ENCODE measurements around the gene ETS2.

ETS2 gene

GRCh38 chr21:38784458-38785266 is 21.1 kb upstream of the ETS2 start:
- Histone ChIP-seq H3K4me2 (ENCODE audit: low read depth, low read length) (no peak overlapping the region), H3F3A (ENCODE audit: insufficient read depth, low read length) (no peaks in the 10 kb centered on the region), H2AFZ (ENCODE audit: low read length) (no peak overlapping the region), H3K79me2 (ENCODE audit: low read length) (no peaks in the 10 kb centered on the region), H3K9ac (ENCODE audit: low read length) (no peak overlapping the region), H3K27ac (ENCODE audit: low read length) (no peak overlapping the region), H3K36me3 (replicated peaks; ENCODE audit: insufficient read depth, low read length) (no peaks in the 10 kb centered on the region), H3K4me1 (ENCODE audit: low read length) (peaks cover 6% of the 10 kb centered on the region; the same call in 1 of the 2 replicates), H3K4me3 (ENCODE audit: low read length) (no peak overlapping the region), H3K9me3 (replicated peaks; ENCODE audit: insufficient read depth, low read length) (no peaks in the 10 kb centered on the region), H3K9me2 (replicated peaks; ENCODE audit: insufficient read depth, low read length) (no peaks in the 10 kb centered on the region), H3K27me3 (replicated peaks; ENCODE audit: insufficient read depth, low read length) (peaks cover 38% of the 10 kb centered on the region), H4K20me1 (ENCODE audit: insufficient read depth, low read length) (no peaks in the 10 kb centered on the region)
- no peak for DNase-seq
- TF ChIP-seq CTCF (IDR thresholded peaks at IDR 0.05; ENCODE audit: low read length) (no peak), EZH2phosphoT487 (IDR thresholded peaks at IDR 0.05; ENCODE audit: low read length) (no peak), EZH2 (optimal IDR thresholded peaks at IDR 0.05; ENCODE audit: low read depth, low read length) (no peak)

- no peak overlapping the region for H3K9ac ChIP-seq (ENCODE audit: low read length)
- no peak overlapping the region for H3K4me2 ChIP-seq (ENCODE audit: low read depth, low read length)
- no peaks in the 10 kb centered on the region for H3K9me3 ChIP-seq (replicated peaks; ENCODE audit: insufficient read depth, low read length)
- no peaks in the 10 kb centered on the region for H3K36me3 ChIP-seq (replicated peaks; ENCODE audit: insufficient read depth, low read length)
- TF ChIP-seq CTCF (IDR thresholded peaks at IDR 0.05; ENCODE audit: low read length) = no peak
- no peak for TF ChIP-seq EZH2phosphoT487 (IDR thresholded peaks at IDR 0.05; ENCODE audit: low read length)
- no peak for TF ChIP-seq EZH2 (optimal IDR thresholded peaks at IDR 0.05; ENCODE audit: low read depth, low read length)
- no peaks in the 10 kb centered on the region for H4K20me1 ChIP-seq (ENCODE audit: insufficient read depth, low read length)
- peaks cover 36% of the 10 kb centered on the region for H3K27me3 ChIP-seq (replicated peaks; ENCODE audit: insufficient read depth, low read length)
- no peaks in the 10 kb centered on the region for H3K79me2 ChIP-seq (ENCODE audit: low read length)
- no peaks in the 10 kb centered on the region for H3K9me2 ChIP-seq (replicated peaks; ENCODE audit: insufficient read depth, low read length)
- no peaks in the 10 kb centered on the region for H3F3A ChIP-seq (ENCODE audit: insufficient read depth, low read length)
- DNase-seq = no peak
- no peak overlapping the region for H3K4me3 ChIP-seq (ENCODE audit: low read length)
- peaks cover 6% of the 10 kb centered on the region; the same call in 1 of the 2 replicates for H3K4me1 ChIP-seq (ENCODE audit: low read length)
- H2AFZ ChIP-seq (ENCODE audit: low read length) = no peak overlapping the region
- H3K27ac ChIP-seq (ENCODE audit: low read length) = no peak overlapping the region
Measured at GRCh38 chr21:38785483-38785882, 20.2 kb upstream of the ETS2 start.

GRCh38 chr21:38787016-38787415 is 18.7 kb upstream of the ETS2 start:
- no peak overlapping the region for H3K4me2 ChIP-seq (ENCODE audit: low read depth, low read length)
- H3K27me3 ChIP-seq (replicated peaks; ENCODE audit: insufficient read depth, low read length) = peaks cover 42% of the 10 kb centered on the region
- DNase-seq = no peak
- H4K20me1 ChIP-seq (ENCODE audit: insufficient read depth, low read length) = no peaks in the 10 kb centered on the region
- no peaks in the 10 kb centered on the region for H3K79me2 ChIP-seq (ENCODE audit: low read length)
- TF ChIP-seq EZH2phosphoT487 (IDR thresholded peaks at IDR 0.05; ENCODE audit: low read length) = no peak
- TF ChIP-seq CTCF (IDR thresholded peaks at IDR 0.05; ENCODE audit: low read length) = no peak
- TF ChIP-seq EZH2 (optimal IDR thresholded peaks at IDR 0.05; ENCODE audit: low read depth, low read length) = no peak
- H3K9ac ChIP-seq (ENCODE audit: low read length) = no peak overlapping the region
- H3K4me1 ChIP-seq (ENCODE audit: low read length) = no peaks in the 10 kb centered on the region
- H3K4me3 ChIP-seq (ENCODE audit: low read length) = no peak overlapping the region
- H2AFZ ChIP-seq (ENCODE audit: low read length) = no peak overlapping the region
- H3K36me3 ChIP-seq (replicated peaks; ENCODE audit: insufficient read depth, low read length) = no peaks in the 10 kb centered on the region
- no peaks in the 10 kb centered on the region for H3F3A ChIP-seq (ENCODE audit: insufficient read depth, low read length)
- no peak overlapping the region for H3K27ac ChIP-seq (ENCODE audit: low read length)
- no peaks in the 10 kb centered on the region for H3K9me2 ChIP-seq (replicated peaks; ENCODE audit: insufficient read depth, low read length)
- H3K9me3 ChIP-seq (replicated peaks; ENCODE audit: insufficient read depth, low read length) = no peaks in the 10 kb centered on the region
